ENCODE measurements around the gene AAK1. TPM values are rescaled to one million over a fixed set of nuclear protein-coding genes. Genes with fewer than 3 reads are reported as not detected.

The AAK1 gene
- total RNA-seq, 1 experiment from 2014 or later = 46.8 TPM

GRCh38 chr2:69583321-69583833 lies 60.2 kb downstream of the AAK1 start:
- no peak for TF ChIP-seq EZH2phosphoT487 (IDR thresholded peaks at IDR 0.05; ENCODE audit: borderline replicate concordance, low read length)
- no peak for TF ChIP-seq CTCF (conservative IDR thresholded peaks at IDR 0.05; ENCODE audit: low read depth, low read length)
- TF ChIP-seq EZH2 (IDR thresholded peaks at IDR 0.05; ENCODE audit: low read length, unreplicated experiment) = no peak
- no peaks in the 10 kb centered on the region for H3K9me3 ChIP-seq (ENCODE audit: low read length)
- no peak overlapping the region for H3K27ac ChIP-seq (ENCODE audit: low read length)
- ATAC-seq (no peak), DNase-seq (no peak)
- H3K9me2 ChIP-seq (replicated peaks; ENCODE audit: low read length) = no peaks in the 10 kb centered on the region
- POLR2A ChIA-PET (ENCODE audit: unreplicated experiment) = no interaction called here
- no peaks in the 10 kb centered on the region for H3K36me3 ChIP-seq (ENCODE audit: low read depth, low read length)
- intact Hi-C loops (cut with micrococcal nuclease) = loop anchor here (5.0 kb wide), 1 partner anchor 34 kb away; no protein-coding TSS in a partner anchor
- H3K9ac ChIP-seq (ENCODE audit: low read length) = no peak overlapping the region
- no TSS peak for BruUV-seq (replicated peaks)
- H4K20me1 ChIP-seq (ENCODE audit: low read length) = no peaks in the 10 kb centered on the region
- H2AFZ ChIP-seq (ENCODE audit: low read length) = no peak overlapping the region
- peaks cover 56% of the 10 kb centered on the region for H3K79me2 ChIP-seq (ENCODE audit: low read length)
- peaks cover 23% of the 10 kb centered on the region for H3K4me1 ChIP-seq (ENCODE audit: insufficient read depth, low read length)
- CTCF ChIA-PET = no interaction called here
- H3K4me3 ChIP-seq (ENCODE audit: low read length) = no peak overlapping the region
- no peaks in the 10 kb centered on the region for H3F3A ChIP-seq (ENCODE audit: low read length, unreplicated experiment)
- no peak overlapping the region for H3K4me2 ChIP-seq (ENCODE audit: low read length)
- H3K27me3 ChIP-seq (ENCODE audit: low read length) = no peaks in the 10 kb centered on the region

- H3K9me2 ChIP-seq (replicated peaks; ENCODE audit: low read length) = no peaks in the 10 kb centered on the region
- DNase-seq = no peak
- no peaks in the 10 kb centered on the region for H4K20me1 ChIP-seq (ENCODE audit: low read length)
- intact Hi-C loops (cut with micrococcal nuclease) = loop anchor here (5.0 kb wide), 1 partner anchor 35 kb away; no protein-coding TSS in a partner anchor
- no peaks in the 10 kb centered on the region for H3K27me3 ChIP-seq (ENCODE audit: low read length)
- POLR2A ChIA-PET (ENCODE audit: unreplicated experiment) = interaction anchor here (0.6 kb wide), 2 partner anchors 9 to 88 kb away, joined by 3 to 4 read pairs; no protein-coding TSS in a partner anchor
- H3K4me2 ChIP-seq (ENCODE audit: low read length) = no peak overlapping the region
- H3K4me1 ChIP-seq (ENCODE audit: insufficient read depth, low read length) = peaks cover 23% of the 10 kb centered on the region
- H3K9ac ChIP-seq (ENCODE audit: low read length) = no peak overlapping the region
- H3F3A ChIP-seq (ENCODE audit: low read length, unreplicated experiment) = no peaks in the 10 kb centered on the region
- no peak overlapping the region for H3K27ac ChIP-seq (ENCODE audit: low read length)
- no peaks in the 10 kb centered on the region for H3K9me3 ChIP-seq (ENCODE audit: low read length)
- no peak overlapping the region for H3K4me3 ChIP-seq (ENCODE audit: low read length)
- no TSS peak for BruUV-seq (replicated peaks)
- TF ChIP-seq CTCF (conservative IDR thresholded peaks at IDR 0.05; ENCODE audit: low read depth, low read length) (no peak), EZH2phosphoT487 (IDR thresholded peaks at IDR 0.05; ENCODE audit: borderline replicate concordance, low read length) (no peak), EZH2 (IDR thresholded peaks at IDR 0.05; ENCODE audit: low read length, unreplicated experiment) (no peak)
- peaks cover 54% of the 10 kb centered on the region for H3K79me2 ChIP-seq (ENCODE audit: low read length)
- ATAC-seq = no peak
- no peak overlapping the region for H2AFZ ChIP-seq (ENCODE audit: low read length)
- CTCF ChIA-PET = no interaction called here
- H3K36me3 ChIP-seq (ENCODE audit: low read depth, low read length) = no peaks in the 10 kb centered on the region
Observed at GRCh38 chr2:69582582-69583176, 60.9 kb downstream of the AAK1 start.
